CD4-positive, alpha-beta T cell treated with Interferon alpha-2 for 1 hour (primary cell): ENCODE data around the gene SHROOM3.

ENCODE experiments used
- DNase-seq, 2 donors: peaks; one replicate each; pipeline ENCODE4 v3.0.0-alpha.2; 2020 to 2022

The SHROOM3 gene

DNA sequence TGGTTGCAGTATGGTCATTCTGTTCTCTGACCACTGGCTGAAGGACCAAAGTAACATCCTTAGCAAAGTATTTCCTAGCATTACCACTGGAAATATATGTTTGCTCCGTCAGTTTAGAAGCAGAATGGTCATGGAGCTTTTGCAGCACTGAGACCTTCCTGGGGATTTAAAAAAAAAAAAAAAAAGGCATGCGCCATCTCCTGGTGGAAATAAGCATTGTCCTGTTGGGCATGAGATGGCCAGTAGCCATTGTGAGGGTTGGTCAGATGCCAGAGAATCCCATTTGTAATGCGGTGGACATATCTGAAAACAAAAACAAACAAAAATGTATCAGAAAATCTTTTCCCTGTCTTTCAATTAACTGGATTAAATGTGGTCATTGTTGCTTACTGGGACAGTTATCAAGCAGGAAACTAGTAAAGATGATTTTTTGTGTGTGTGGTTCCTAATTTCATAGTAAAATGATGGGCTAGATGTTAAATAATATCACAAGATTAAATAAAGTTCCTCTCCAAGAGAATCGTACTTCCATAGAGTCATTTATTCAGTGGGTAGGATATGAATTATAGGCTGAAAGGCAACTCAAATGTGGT lies 323.4 kb downstream of the SHROOM3 start:
- DNase-seq = no peak

DNA sequence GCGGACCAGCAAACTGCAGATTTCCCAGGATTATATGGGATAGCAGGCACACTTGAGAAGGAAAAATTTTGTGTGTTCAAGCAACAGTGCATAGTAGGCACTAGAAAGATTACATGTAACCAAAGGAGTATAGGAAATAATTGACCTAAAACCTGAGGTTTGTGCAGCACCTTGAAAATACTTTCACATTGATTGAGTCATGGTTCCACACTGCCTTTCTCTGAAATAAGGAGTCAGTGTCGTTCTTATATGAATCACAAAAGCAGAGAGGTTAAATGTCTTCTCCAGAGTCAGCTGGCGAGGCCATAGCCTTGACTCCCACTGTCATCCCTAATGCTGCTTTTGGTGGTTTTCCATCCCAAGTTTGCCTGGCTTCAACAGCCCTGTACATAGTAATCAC lies 324.0 kb downstream of the SHROOM3 start:
- DNase-seq = no peak

DNA sequence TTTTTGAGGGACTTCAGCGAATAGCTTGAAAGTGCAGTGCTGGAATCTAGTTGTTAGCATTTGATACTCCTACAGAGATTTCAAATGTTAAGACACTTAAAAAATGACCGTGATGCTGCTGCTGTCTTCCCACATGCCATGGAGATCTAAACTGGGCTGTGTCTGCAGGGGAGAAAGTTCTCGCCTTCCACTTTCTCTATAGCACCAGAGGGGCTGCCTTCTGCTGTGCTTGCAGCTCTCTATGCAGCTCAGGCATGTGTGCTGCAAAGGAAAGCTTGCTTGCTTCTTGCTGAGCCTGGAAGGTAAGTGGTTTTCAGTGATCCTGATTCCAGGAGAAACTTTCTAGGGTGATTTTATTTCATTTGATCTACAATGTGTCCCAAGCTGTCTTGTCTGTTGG lies 325.2 kb downstream of the SHROOM3 start:
- DNase-seq = no peak

DNA sequence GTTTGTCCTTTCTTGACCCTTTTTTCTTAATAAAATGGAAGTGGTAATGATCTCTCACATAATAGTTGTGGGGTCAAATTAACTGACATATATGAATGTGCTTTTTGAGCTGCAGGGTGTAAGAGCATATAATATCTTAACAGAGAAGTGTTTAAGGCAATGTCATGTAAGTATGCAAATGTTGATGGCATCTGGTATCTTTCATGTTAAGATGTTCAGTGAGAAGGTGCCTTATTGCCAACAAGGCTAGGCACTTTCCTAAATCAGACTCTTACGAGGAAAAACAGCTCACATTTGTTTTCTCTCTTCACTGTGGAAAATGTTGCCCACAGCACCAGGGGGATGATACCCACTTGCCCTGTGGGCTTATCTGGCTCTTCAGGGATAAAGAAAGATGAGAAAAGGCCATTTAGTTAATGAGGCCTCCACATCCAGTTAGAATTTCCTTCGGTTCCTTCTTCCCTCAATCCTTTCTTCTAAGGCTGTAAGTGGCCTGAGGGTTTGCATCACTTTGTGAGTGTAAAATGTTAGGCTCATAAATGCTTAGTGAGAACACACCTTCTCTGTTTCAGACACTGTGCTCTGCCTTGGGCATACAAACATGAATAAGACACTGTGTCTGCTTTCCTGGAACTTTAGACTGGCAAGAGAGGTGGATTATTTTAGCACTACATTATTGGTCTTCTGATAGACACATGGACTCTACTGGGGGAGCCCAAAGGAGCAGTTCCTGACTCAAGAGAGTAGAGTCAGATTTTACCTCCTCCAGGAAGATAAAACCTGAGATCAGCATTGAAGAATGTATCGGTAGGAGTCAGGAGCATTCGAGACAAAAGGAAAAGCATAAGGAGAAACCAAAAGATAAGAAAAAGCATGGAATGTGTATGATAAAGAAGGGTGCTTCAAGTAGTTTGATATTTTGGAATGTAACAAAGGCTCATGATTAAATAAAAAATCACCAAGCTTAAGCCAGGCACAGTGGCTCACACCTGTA lies 327.4 kb downstream of the SHROOM3 start:
- no peak for DNase-seq

DNA sequence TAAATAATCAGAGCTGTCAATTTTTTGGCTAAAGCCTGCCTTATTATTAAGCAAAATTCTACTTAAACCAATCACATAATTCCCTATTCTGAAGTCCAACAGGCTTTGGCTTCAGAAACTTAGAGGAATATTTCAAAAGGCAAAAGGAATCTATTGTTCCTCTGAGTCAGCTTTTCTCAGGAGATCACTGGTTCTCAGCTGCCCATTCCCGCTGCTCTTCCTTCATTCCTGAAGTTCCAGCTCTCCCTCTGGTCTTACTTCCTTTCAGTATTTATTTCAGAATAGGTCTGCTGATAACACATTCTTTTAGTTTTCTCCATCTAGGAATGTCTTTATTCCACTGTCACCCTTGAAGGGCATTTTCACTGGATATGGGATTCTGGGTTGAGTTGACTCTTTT lies 329.2 kb downstream of the SHROOM3 start:
- DNase-seq = no peak

DNA sequence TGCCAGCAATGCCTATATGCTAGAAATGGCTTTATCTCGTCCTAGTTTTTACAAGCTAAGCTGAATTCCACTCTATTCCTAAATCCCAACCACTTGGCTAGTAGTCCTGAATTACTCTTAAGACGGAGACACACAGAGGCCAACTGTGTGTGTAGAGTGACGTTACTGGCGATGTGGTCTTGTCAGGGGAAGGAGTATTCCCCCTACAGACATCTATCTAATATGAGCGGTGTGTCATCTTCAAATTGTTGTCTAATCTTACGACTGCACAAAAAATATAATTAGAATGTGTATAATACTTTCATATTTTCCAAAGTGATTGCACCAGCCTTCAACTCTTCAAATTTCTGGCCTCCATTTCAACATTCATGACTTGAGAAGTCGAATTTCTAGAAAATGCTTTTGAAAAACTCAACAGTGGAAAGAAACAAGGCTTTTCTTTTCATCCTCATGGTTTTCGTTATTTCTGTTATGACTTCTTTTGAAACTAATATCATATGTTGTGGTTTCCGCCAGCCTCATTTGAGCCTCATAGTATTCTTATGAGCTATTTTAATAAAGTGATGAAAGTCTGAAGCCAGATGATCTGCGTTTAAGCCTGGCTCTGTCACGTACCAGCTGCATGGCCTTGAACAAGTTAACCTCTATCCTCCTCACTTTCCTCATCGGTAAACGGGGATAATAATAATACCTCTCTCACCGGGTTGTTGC lies 330.6 kb downstream of the SHROOM3 start:
- DNase-seq = no peak

DNA sequence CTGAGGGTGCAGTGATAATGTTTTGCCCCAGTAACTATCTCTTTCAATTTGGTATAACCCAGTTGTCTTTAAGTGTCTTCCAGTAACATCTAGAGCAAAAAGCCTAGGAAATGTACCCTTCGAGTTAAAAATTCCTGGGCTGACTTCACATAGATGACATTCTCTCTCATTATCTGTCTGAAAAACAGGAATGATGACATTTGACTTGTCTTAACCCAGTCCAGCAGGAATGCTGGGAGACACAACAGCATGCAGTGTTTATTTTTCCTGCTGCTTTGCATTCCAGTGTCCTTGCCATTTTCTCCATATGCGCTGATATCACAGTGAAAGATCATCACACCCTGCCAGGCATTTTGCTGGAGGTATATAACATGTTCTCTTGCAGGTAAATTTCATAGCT lies 333.0 kb downstream of the SHROOM3 start:
- DNase-seq = no peak

DNA sequence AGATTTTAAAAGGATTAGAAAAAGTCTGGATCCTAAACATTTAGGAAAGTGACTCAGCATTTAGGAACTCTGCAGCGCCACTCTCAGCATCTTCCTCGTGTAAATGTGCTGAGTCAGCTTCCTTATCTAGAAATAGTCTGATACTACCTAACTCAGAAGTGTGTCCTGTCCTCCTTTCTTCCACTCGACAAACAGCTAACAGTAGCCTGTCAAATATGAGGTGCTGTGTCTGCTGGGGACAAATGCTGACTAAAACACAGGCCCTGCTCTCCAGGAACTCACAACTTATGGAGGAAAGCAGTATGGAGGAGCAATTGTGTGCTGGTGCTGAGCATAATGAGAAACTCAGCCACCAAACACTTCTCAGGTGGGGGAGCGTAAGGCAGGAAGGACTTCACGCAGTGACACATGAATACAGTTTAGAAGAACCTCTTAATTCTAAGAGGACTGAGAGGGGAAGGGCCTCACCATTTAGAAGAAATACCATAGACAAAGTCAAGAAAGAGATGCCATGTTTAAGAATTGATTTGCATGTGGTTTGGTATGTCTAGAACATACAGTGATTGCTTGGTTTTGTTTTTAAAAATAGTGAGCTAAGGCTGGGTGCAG lies 337.6 kb downstream of the SHROOM3 start:
- DNase-seq = no peak

DNA sequence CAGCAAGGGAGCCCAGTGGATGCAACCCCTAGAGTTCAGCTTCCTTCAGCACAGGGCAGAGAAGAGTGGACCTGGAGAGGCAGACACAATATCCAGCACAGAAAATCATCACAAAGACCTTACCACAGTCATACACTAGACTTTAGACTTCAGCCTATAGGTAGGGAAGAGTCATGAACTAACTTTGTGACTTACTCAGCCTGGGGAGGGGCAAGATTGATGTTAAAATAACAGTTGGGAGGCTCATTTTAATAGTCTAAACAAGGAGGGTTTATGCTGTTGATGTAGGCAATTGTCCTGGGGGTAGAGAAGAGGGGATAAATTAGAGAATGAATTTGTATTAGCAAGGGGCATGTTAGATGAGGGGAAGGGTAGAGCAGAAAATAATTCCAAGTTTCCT lies 338.7 kb downstream of the SHROOM3 start:
- no peak for DNase-seq

DNA sequence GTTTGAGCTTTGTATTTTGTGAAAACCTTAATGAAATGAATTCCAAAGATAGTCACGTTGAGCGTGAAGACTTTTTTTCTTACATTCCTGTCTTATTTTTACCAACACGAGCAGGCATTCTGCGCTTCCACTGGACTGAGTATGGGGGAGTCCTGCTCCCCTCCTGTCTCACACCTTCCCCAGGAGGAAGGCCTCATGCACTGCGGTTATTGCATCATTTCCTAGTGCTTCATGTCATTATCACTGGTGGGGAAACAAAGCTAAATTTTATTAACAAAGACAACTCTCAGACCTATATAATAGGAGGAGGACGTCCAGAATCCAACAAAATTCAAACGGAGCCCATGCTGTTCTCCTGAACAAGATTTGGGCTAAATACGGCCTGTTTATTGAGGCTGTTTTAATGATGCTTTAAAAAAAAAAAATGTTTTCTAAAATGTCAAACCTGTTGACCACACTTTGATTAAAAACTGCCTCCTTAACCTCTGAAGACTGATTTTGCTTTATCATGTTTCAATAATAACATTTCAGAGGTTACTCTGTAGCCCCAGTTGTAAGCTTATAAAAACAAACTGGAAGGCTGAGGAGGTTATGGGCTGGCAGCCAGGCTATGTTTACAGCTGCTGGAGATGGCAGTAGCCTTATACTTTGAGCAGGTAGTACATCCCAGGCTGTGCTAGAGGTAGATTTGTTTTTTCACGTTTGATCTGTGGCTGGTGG lies 344.9 kb downstream of the SHROOM3 start:
- no peak for DNase-seq

DNA sequence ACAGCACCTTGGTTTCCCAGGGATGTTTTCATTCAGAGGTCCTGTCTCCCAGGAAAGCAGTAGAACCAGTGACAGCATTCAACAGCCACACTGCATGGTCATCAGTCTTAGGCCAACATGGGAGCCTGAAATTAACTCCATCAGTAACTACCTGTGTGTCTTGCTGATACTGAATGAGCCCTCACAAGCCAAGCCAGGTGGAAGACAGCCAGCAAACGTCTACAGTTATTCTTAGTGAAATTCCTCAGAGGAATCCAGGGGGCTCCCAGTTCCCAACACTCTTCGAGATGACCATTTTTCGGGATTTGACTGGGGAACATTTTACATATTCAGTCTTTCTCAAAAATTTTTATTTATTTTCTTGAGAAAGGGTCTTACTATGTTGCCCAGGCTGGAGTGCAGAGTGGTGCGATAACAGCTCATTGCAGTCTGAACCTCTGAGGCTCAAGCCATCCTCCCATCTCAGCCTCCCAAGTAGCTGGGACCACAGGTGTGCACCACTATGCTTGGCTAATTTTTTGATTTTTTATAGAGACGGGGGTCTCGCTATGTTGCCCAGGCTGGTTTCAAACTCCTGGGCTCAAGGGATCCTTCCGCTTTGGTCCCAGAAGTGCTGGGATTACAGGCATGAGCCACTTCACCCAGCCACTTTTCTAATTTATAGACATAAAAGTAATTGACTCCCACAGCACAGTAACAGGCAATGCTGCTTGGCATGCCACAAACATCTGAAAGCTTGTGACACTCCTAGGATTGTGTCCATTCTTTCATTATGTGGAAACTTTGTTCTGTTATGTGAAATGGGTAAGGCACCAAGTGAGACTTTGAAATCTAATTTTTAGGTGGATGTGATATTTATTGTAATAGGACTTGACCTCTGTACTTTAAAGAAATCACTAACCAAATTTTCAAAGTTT lies 346.0 kb downstream of the SHROOM3 start:
- DNase-seq = no peak

DNA sequence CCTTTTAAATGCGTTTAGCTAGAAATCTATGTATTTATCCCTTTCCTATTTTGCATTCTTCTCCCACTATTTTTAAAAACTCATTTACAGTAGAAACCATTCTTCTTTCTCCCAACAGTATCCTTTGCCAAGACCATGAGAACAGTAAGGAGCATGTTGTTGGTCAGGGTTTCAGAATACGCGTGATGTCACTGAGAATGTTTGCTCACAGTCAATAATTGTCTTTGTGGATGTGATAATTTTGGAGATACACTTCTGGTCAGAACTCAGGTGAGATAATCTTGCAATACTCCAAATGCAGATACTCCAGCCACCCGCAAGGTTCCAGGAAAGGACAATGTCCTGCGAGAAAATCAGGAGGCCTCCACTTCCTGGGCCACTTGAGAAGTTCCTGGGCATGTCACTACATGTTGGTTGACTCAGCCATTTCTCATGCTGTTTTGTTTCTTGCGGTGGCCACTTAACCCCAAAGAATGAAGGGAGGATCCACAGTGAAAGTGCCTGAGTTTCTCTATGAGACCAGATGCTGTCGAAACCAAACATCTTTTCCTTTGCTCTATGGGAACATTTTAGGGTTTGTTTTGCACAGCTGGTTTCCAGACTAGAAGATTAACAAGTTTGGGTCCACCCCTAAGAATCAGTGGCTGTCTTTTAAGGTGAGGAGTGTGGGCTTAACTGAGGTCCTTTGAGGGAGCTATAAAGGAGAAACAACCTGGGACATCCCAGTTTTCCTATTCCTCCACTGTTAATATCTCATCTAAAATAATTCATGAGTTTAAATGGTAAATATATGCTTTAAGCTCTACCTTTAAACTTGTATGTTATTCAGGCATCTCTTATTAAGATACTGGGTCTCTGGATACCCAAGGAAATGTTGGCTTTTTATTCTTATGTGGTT lies 346.9 kb downstream of the SHROOM3 start:
- no peak for DNase-seq

DNA sequence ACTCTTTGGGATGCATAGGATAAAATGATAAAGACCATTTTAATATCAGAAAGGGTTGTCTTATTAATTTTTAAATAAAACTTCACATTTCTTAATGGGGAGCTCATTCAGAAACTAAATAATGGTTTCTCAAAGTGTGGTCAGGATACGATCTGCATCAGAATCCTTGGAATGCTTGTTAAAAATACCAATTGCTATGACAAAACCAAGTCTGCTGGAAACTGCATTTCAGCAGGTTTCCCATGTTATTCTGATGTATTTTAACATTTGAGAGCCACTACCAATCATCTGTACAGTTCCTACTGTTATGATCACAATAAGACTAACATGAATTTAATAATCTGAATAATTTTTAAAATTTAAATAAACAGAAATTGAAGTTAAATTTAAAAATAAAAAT lies 347.8 kb downstream of the SHROOM3 start:
- DNase-seq = no peak

DNA sequence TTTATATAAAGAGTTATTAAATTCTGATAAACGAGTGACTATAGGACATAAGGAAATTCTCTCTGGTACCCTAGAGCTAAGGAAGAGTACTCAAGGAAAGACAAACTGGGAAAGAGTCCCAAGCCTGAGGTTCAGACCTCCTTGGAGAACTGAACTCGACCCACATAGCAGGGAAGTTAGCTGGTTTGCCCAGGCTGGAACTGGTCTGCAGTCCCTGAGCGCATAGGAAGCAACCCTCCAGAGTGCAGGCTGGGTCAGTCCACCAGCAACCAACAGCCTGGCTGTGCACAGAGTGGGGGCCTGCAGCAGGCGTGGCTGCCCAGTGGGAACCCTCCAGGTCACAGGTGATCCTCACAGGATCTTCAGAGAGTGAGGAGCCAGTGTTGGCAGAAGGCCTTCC lies 348.8 kb downstream of the SHROOM3 start:
- DNase-seq = no peak

DNA sequence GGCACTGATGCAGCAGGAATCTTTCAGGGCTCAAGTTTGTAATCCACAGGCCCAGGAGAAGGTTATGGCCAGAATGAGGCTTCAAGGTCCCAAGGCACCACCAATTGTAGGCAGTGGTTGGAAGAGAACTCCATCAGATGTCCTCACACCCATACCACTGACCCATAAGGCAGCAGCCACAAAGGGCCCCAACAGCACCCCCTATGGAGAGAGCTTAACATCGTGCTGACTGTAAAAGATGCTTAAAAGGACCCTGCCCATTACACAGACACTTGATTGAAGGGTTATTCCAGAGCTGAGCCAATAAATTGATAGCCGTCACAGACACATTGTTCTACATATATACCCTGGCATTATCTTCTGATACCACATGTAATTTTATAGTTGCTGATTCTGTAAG lies 349.2 kb downstream of the SHROOM3 start:
- DNase-seq = no peak

DNA sequence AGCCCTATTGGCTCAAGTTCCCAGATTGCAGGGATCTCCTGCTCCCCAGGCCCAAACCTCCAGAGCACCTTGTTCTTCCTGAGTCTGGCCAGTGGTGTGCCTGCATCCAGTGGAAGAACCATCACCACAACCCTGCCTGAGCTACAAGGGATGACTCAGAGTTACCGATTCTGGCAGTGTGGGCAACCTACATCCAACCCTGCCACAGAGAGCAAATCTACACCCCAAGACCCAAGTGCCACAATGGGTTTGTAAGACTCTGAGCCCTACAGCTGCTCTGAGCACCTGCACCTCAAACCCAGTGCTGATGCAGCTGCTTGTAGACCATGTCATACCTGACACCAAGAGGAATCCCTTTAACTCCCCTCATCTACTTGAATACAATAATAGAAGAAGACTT lies 352.9 kb downstream of the SHROOM3 start:
- no peak for DNase-seq

DNA sequence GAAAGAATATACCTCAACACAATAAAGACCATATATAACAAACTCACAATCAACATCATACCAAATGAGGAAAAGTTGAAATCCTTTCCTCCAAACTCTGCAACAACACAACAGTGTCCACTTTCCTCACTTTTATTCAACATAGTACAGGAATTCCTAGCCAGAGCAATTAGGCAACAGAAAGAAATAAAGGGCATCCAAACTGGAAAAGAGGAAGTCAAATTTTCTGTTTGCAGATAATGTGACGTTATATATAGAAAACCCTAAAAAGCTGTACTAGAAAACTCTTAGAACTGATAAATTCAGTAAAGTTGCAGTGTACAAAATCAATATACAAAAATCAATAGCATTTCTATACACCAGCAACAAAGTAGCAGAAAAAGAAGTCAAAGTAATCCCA lies 355.3 kb downstream of the SHROOM3 start:
- no peak for DNase-seq

DNA sequence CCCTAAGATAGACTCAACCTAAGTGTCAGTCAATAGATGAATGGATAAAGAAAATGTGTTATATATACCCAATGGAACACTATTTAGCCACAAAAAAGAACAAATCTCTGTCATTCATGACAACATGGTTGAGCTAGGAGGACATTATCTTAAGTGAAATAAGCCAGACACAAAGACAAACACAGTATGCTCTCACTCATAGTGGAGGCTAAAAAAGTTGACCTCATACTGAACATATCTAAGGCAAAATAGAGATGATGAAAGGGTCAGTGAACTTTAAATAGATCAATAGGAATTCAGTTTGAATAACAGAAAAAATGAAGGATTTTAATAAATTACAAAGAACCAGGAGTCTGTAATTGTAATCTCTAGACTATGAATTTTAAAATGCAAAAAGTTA lies 356.4 kb downstream of the SHROOM3 start:
- DNase-seq = no peak

DNA sequence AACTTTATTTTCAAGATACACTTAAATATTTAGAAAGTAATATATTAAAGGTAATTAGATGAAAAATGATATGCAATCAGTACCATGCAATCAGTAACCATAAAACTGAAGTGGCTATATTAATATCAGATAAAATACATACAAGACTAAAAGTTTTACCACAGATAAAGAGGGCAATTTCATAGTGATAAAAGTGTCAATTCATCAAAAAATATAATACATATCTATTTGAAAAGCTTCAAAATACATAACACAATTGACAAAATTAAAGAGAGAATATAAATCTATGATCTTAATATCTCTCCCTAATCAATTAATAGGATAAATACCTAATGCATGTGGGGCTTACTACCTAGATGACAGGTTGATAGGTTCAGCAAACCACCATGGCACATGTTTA lies 357.4 kb downstream of the SHROOM3 start:
- no peak for DNase-seq

DNA sequence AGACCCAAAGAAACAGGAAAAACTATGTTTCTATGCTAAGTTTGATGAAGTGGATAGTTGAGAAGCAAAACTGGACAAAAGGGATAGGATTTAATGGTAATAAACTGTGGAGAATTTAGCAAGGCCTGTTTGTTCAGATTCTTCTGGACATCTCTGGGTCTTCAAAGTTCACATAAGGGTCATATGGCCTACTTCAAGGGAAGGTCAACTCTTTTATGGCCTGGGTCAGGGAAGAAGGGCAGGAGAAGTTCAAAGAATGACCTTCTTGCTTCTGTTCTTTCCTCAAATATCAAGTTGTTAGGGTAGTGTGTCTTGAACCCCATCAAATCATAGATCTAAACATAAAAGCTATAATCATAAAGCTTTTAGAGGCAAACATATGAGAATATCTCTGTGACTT lies 360.2 kb downstream of the SHROOM3 start:
- DNase-seq = no peak

DNA sequence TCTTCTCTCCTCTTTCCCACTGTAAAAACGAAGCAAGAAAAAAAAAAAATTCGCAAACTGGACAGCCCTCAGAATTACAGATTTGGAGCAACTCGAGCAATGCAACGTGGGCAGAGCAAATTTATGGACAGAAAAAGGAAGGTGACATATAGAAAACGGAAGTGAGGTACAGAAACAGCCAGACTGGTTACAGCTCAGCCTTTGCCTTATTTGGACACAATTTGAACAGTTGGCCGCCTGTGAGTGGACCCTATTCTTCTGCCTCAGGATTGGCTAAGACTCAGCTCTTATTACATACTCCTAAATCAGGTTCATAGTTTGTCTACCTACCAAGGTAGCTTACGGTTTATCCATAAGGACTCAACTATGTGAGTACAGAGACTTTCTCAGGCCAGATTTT lies 364.1 kb downstream of the SHROOM3 start:
- DNase-seq = no peak
